Measurements from ENCODE around the gene SLC9C2.

GRCh38 chr1:173478094-173478674, 124.7 kb downstream of the SLC9C2 start:
- no peak for TF ChIP-seq EP300 (conservative IDR thresholded peaks at IDR 0.05; ENCODE audit: poor library complexity, severe bottlenecking)
- TF ChIP-seq REST (IDR thresholded peaks at IDR 0.05; ENCODE audit: borderline replicate concordance): no peak
- TF ChIP-seq MXI1 (conservative IDR thresholded peaks at IDR 0.05; ENCODE audit: poor library complexity, severe bottlenecking): peak; percentile 16
- TF ChIP-seq TAF1 (IDR thresholded peaks at IDR 0.05; ENCODE audit: low read depth): no peak
- TF ChIP-seq SMC3 (conservative IDR thresholded peaks at IDR 0.05; ENCODE audit: poor library complexity): no peak
- TF ChIP-seq CTCF (IDR thresholded peaks at IDR 0.05; ENCODE audit: poor library complexity, severe bottlenecking): no peak
- TF ChIP-seq POLR2AphosphoS5 (IDR thresholded peaks at IDR 0.05): no peak
- TF ChIP-seq EZH2 (IDR thresholded peaks at IDR 0.05; ENCODE audit: borderline replicate concordance, insufficient read depth, low read length, poor library complexity, severe bottlenecking): no peak
- no peak for TF ChIP-seq RAD21 (conservative IDR thresholded peaks at IDR 0.05)

Data from neural cell (in vitro differentiated cells).